HEK293 (cell line): ENCODE results near the gene FBRSL1.
A peak's percentile ranks its signal among the peaks of the same experiment; 100 is the strongest.

Experiments used
- CTCF ChIA-PET: fragments of 350-600 bp; formaldehyde crosslinking; extraction: SDS; loops from one replicate; lab custom pipeline; 2021; ENCODE audit warnings: antibody characterized with exemption; lab: Yijun Ruan, JAX
- POLR2A ChIA-PET: fragments of 300-600 bp; formaldehyde crosslinking; extraction: SDS; loops from one replicate; lab custom pipeline; 2020; ENCODE audit warnings: antibody characterized with exemption, inconsistent platforms; lab: Yijun Ruan, JAX
- H3K27ac ChIP-seq: fragments of 200-500 bp; sonication (Bioruptor generic); 2 replicates; pipeline ENCODE4 v1.5.1; 2014; ENCODE audit warnings: low read depth, low read length, control low read depth, inconsistent platforms; ENCODE audit errors: extremely low read depth
- H3K36me3 ChIP-seq, 2 experiments: fragments of 200-500 bp in 1 of 2; sonication (Bioruptor generic) in 1 of 2; 1 replicate in 1 of 2; 2 replicates in 1 of 2; pipeline ENCODE4 v1.5.1; 2014 to 2017; ENCODE audit warnings: inconsistent platforms in 2 of 2, low read length in 2 of 2; ENCODE audit not compliant: control insufficient read depth in 2 of 2, insufficient read depth in 1 of 2
- H3K4me1 ChIP-seq: fragments of 200-500 bp; sonication (Bioruptor generic); 2 replicates; pipeline ENCODE4 v1.5.1; 2014; ENCODE audit warnings: mild to moderate bottlenecking, low read length, inconsistent platforms; ENCODE audit not compliant: control insufficient read depth, insufficient read depth
- H3K4me3 ChIP-seq: 2 replicates; pipeline ENCODE4 v1.5.1; 2011; ENCODE audit warnings: low read depth, mild to moderate bottlenecking, control low read depth, low read length, moderate library complexity
- H3K9me3 ChIP-seq: fragments of 200-500 bp; sonication (Bioruptor generic); 2 replicates; pipeline ENCODE4 v1.5.1; 2014; ENCODE audit warnings: low read depth, low read length, inconsistent platforms; ENCODE audit not compliant: control insufficient read depth, insufficient read depth
- GLIS2 ChIP-seq: fragments of 450-650 bp; formaldehyde crosslinking; IDR thresholded peaks from 2 replicates; pipeline ENCODE4 v1.5.1; 2016; ENCODE audit warnings: missing biosample characterization, missing genetic modification characterization
- MZF1 ChIP-seq: fragments of 450-650 bp; formaldehyde crosslinking; IDR thresholded peaks from 2 replicates; pipeline ENCODE4 v1.5.1; 2017; ENCODE audit warnings: missing biosample characterization, missing genetic modification characterization, borderline replicate concordance
- OVOL3 ChIP-seq: fragments of 450-650 bp; formaldehyde crosslinking; IDR thresholded peaks from 2 replicates; pipeline ENCODE4 v1.5.1; 2016; ENCODE audit warnings: missing biosample characterization, missing genetic modification characterization
- ZBTB21 ChIP-seq: fragments of 450-650 bp; formaldehyde crosslinking; IDR thresholded peaks from 2 replicates; pipeline ENCODE4 v1.5.1; 2017; ENCODE audit warnings: missing biosample characterization, missing genetic modification characterization
- ZNF133 ChIP-seq: fragments of 450-650 bp; formaldehyde crosslinking; IDR thresholded peaks from 2 replicates; pipeline ENCODE4 v1.5.1; 2016; ENCODE audit warnings: missing biosample characterization, missing genetic modification characterization
- ZNF248 ChIP-seq: fragments of 450-650 bp; formaldehyde crosslinking; IDR thresholded peaks from 2 replicates; pipeline ENCODE4 v1.5.1; 2017; ENCODE audit warnings: missing biosample characterization, missing genetic modification characterization
- ZNF302 ChIP-seq: fragments of 450-650 bp; formaldehyde crosslinking; IDR thresholded peaks from 2 replicates; pipeline ENCODE4 v1.5.1; 2016; ENCODE audit warnings: missing biosample characterization, missing genetic modification characterization, low read depth
- ZNF621 ChIP-seq: fragments of 450-650 bp; formaldehyde crosslinking; IDR thresholded peaks from 2 replicates; pipeline ENCODE4 v1.5.1; 2017; ENCODE audit warnings: missing biosample characterization, missing genetic modification characterization
- ZNF624 ChIP-seq: fragments of 450-650 bp; formaldehyde crosslinking; IDR thresholded peaks from 2 replicates; pipeline ENCODE4 v1.5.1; 2017; ENCODE audit warnings: missing biosample characterization, missing genetic modification characterization
- ZNF843 ChIP-seq: fragments of 450-650 bp; formaldehyde crosslinking; IDR thresholded peaks from 2 replicates; pipeline ENCODE4 v1.5.1; 2016; ENCODE audit warnings: missing biosample characterization, missing genetic modification characterization
- ZSCAN23 ChIP-seq: fragments of 450-650 bp; formaldehyde crosslinking; IDR thresholded peaks from 2 replicates; pipeline ENCODE4 v1.5.1; 2016; ENCODE audit warnings: missing biosample characterization, missing genetic modification characterization
- TF ChIP-seq, protein P1 (sequence below): fragments of 450-650 bp; formaldehyde crosslinking; IDR thresholded peaks from 2 replicates; pipeline ENCODE4 v1.5.0; 2017; ENCODE audit warnings: missing biosample characterization, missing genetic modification characterization, borderline replicate concordance
- TF ChIP-seq, protein P2 (sequence below): fragments of 450-650 bp; formaldehyde crosslinking; IDR thresholded peaks from 2 replicates; pipeline ENCODE4 v1.5.1; 2016; ENCODE audit warnings: missing biosample characterization, missing genetic modification characterization

The FBRSL1 gene

DNA sequence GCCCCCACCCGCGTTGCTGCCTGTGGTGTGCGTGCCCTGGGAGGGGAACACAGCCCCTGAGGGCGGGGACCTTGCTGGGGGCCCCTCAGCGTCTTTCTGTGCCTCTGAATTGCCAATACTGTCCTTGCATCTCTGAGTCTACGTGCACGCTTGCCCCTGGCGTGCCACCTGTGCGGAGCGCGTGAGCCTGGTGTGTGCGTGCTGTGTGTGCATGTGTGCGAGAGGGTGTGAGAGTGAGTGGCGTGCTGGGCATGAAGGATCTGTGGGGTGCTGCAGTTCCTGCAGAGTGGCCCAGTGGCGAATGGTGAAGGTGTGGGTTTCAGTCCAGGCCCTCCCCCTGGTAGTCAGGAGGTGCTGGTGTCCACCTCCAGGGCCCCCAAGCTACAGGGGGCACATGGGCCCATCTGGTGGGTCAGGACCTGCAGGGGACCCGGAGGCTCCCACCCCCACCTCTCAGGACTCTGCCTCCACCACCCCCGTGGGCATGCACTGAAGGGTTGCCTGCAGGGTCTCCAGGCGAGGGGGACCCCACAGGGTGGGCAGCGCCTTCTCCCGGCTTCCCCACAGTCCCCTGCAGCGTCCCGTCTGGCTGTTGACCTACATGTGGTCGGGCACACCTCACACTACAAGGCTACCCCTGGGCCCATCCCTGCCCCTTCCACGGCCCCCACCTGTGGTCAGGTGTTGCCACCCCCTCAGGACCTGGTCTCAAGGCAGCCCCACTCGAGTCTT is 21.0 kb downstream of the FBRSL1 start:
- H3K9me3 ChIP-seq = no peaks in the 10 kb centered on the region
- H3K36me3 ChIP-seq = peaks cover 0 to 24% of the 10 kb centered on the region in 2 experiments; a peak in 1 of 3 replicates
- ChIA-PET CTCF (no interaction called here), POLR2A (no interaction called here)
- no peak overlapping the region for H3K4me3 ChIP-seq
- H3K27ac ChIP-seq = no peak overlapping the region
- peak; percentile 65; the same call in 1 of the 2 replicates for TF ChIP-seq GLIS2 (tag by site-specific recombination)
- no peak for TF ChIP-seq ZNF133 (tag by site-specific recombination)
- H3K4me1 ChIP-seq = peaks cover 6% of the 10 kb centered on the region

DNA sequence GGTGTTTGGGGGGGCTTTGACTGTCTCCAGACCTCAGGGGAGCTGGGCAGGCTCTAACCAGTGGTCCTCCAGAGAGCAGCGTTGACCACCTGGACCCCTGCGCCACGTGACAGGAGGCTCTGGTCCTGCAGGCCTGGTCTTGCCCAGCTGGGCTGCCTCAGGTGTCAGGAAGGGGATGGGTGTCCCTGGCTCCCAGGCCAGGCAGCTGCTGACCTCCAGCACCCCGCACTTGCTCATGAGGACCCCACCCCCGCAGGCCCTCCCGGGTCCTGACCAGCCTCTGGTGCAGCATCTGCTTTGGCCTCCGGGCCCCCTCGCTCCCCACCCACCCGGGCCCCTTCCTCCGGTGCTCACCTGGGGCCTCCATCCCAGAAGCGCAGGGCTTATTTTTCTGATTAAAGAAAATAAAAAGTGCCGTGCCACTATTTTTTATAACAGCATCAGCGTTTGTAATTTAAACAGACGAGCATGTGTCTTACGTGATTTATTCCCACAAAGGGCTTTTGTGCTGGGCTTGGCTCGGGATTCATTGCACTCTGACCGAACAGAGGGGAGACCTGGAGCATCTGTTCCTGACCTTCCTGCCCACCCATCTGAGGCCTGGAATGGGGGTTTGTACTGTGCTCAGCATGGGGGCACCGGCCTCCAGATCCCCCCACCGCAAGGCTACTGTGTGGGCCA is 21.7 kb downstream of the FBRSL1 start:
- H3K4me1 ChIP-seq = peaks cover under 1% of the 10 kb centered on the region; the same call in 1 of the 2 replicates
- no peak for TF ChIP-seq OVOL3 (tag by site-specific recombination)
- TF ChIP-seq ZNF624 = no peak
- no peak for TF ChIP-seq ZNF843 (tag by site-specific recombination)
- TF ChIP-seq ZBTB21 (tag by site-specific recombination) = no peak
- TF ChIP-seq, protein P1, sequence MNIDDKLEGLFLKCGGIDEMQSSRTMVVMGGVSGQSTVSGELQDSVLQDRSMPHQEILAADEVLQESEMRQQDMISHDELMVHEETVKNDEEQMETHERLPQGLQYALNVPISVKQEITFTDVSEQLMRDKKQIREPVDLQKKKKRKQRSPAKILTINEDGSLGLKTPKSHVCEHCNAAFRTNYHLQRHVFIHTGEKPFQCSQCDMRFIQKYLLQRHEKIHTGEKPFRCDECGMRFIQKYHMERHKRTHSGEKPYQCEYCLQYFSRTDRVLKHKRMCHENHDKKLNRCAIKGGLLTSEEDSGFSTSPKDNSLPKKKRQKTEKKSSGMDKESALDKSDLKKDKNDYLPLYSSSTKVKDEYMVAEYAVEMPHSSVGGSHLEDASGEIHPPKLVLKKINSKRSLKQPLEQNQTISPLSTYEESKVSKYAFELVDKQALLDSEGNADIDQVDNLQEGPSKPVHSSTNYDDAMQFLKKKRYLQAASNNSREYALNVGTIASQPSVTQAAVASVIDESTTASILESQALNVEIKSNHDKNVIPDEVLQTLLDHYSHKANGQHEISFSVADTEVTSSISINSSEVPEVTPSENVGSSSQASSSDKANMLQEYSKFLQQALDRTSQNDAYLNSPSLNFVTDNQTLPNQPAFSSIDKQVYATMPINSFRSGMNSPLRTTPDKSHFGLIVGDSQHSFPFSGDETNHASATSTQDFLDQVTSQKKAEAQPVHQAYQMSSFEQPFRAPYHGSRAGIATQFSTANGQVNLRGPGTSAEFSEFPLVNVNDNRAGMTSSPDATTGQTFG (tag by site-specific recombination) = no peak
- ChIA-PET POLR2A (no interaction called here), CTCF (no interaction called here)
- H3K27ac ChIP-seq = no peak overlapping the region
- H3K36me3 ChIP-seq = peaks cover 0 to 24% of the 10 kb centered on the region in 2 experiments; a peak in 1 of 3 replicates
- H3K4me3 ChIP-seq = no peak overlapping the region
- no peaks in the 10 kb centered on the region for H3K9me3 ChIP-seq

DNA sequence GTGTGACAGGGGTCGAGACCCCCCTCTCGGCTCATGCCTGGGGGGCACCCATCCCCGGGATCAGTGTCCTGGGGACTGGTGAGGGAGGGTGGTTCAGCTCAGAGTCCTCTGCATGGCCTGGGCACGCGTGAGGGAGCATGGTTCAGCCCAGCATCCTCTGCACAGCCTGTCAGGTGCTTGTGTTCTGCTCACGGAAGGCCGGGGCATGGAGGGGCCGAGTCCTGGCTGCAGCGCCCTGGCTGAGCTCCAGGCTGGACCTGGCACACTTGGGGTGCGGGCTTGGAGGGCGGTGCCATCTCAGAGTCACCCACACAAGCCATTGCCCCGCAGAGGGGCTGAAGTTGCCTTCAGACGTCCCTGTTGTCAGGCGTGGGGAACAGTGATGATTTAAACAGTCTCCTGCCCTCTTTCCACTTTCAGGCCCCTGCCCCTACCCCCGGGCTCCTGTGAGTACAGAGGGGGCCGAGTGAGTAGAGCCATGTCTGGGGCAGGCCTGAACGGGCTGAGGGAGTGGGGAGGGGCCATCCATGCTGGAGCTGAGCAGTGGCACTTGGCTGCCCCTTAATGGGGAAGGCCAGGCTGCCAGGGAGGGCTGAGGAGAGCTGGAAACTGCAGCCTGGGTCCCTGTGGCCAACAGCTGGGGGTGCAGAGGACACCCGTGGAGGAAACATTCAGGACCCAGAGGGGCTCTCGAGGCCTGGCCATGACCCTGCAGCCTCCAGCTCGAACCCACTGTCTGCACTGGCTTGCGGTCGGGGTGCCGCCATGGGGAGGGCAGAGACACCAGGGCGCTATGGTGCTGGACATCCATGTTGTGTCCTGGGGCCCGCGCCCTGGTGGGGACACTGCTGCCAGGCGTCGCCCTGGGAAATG is 22.5 kb downstream of the FBRSL1 start:
- Histone ChIP-seq H3K36me3 (peaks cover 0 to 24% of the 10 kb centered on the region in 2 experiments; a peak in 1 of 3 replicates), H3K4me3 (no peak overlapping the region), H3K9me3 (no peaks in the 10 kb centered on the region), H3K27ac (no peak overlapping the region), H3K4me1 (no peaks in the 10 kb centered on the region)
- ChIA-PET POLR2A (no interaction called here), CTCF (interaction anchor here (0.6 kb wide), 1 partner anchor 25 kb away, joined by 3 read pairs; no protein-coding TSS in a partner anchor)
- no peak for TF ChIP-seq ZSCAN23
- TF ChIP-seq ZNF248 (tag by site-specific recombination) = no peak
- TF ChIP-seq MZF1 (tag by site-specific recombination) = no peak
- TF ChIP-seq ZNF621 (tag by site-specific recombination) = no peak
- no peak for TF ChIP-seq ZNF302 (tag by site-specific recombination)
- TF ChIP-seq, protein P2, sequence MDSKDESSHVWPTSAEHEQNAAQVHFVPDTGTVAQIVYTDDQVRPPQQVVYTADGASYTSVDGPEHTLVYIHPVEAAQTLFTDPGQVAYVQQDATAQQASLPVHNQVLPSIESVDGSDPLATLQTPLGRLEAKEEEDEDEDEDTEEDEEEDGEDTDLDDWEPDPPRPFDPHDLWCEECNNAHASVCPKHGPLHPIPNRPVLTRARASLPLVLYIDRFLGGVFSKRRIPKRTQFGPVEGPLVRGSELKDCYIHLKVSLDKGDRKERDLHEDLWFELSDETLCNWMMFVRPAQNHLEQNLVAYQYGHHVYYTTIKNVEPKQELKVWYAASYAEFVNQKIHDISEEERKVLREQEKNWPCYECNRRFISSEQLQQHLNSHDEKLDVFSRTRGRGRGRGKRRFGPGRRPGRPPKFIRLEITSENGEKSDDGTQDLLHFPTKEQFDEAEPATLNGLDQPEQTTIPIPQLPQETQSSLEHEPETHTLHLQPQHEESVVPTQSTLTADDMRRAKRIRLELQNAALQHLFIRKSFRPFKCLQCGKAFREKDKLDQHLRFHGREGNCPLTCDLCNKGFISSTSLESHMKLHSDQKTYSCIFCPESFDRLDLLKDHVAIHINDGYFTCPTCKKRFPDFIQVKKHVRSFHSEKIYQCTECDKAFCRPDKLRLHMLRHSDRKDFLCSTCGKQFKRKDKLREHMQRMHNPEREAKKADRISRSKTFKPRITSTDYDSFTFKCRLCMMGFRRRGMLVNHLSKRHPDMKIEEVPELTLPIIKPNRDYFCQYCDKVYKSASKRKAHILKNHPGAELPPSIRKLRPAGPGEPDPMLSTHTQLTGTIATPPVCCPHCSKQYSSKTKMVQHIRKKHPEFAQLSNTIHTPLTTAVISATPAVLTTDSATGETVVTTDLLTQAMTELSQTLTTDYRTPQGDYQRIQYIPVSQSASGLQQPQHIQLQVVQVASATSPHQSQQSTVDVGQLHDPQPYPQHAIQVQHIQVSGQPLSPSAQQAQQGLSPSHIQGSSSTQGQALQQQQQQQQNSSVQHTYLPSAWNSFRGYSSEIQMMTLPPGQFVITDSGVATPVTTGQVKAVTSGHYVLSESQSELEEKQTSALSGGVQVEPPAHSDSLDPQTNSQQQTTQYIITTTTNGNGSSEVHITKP (tag by site-specific recombination) = no peak
